Gastroesophageal sphincter (tissue), 4 donors: ENCODE data around the gene REPIN1. TPM values are rescaled to one million over a fixed set of nuclear protein-coding genes. Genes with fewer than 3 reads are reported as not detected.

Experiments
- ATAC-seq: fragments of 150-250 bp; one replicate; pipeline ENCODE4 v1.9.1; 2016; ENCODE audit warnings: mild to moderate bottlenecking, moderate library complexity
- H3K27ac ChIP-seq, 4 donors: fragments of 200-600 bp; sonication (generic) in 3 of 4; 1 replicate in 3 of 4; 2 replicates in 1 of 4; pipeline ENCODE4 v1.5.1; 2016 to 2019
- H3K27me3 ChIP-seq: fragments of 200-600 bp; sonication (generic); one replicate; pipeline ENCODE4 v1.5.1; 2019
- H3K36me3 ChIP-seq, 2 donors: fragments of 200-600 bp; sonication (generic); one replicate each; pipeline ENCODE4 v1.5.1; 2019; ENCODE audit warnings: control low read depth in 1 of 2
- H3K4me1 ChIP-seq, 3 donors: fragments of 200-600 bp; sonication (generic); 1 replicate in 2 of 3; 2 replicates in 1 of 3; pipeline ENCODE4 v1.5.1; 2016 to 2019; ENCODE audit warnings: control low read depth in 2 of 3
- H3K4me3 ChIP-seq, 2 donors: fragments of 200-600 bp; sonication (generic); one replicate each; pipeline ENCODE4 v1.5.1; 2019; ENCODE audit warnings: mild to moderate bottlenecking in 1 of 2, moderate library complexity in 1 of 2
- H3K9me3 ChIP-seq, 3 donors: fragments of 200-600 bp; sonication (generic); one replicate each; pipeline ENCODE4 v1.5.1; 2017 to 2019; ENCODE audit warnings: control low read depth in 2 of 3
- EP300 ChIP-seq: sonication (generic); formaldehyde crosslinking; IDR thresholded peaks from one replicate; pipeline ENCODE4 v1.6.1; 2017; ENCODE audit warnings: antibody characterized with exemption, mild to moderate bottlenecking
- POLR2A ChIP-seq, 2 donors: fragments of 450-650 bp; IDR thresholded peaks; one replicate each; pipeline ENCODE4 v1.6.1; 2017; ENCODE audit warnings: antibody characterized with exemption in 2 of 2, mild to moderate bottlenecking in 2 of 2, moderate library complexity in 1 of 2
- POLR2AphosphoS5 ChIP-seq: sonication (generic); formaldehyde crosslinking; IDR thresholded peaks from one replicate; pipeline ENCODE4 v1.6.1; 2017; ENCODE audit warnings: antibody characterized with exemption
- WGBS, 2 donors: methylation state at CpG; one replicate each; pipeline ENCODE4 v1.1.5; 2018; ENCODE audit warnings: low coverage in 1 of 2; 5-methylcytosine and 5-hydroxymethylcytosine counted together
- total RNA-seq, 4 donors: library from RNA; depleted of rRNA; stranded (reverse); fragments of >200 nt; gene quantifications; one replicate each; pipeline ENCODE4 v1.1.0, GENCODE V29; 2016
- TF ChIP-seq, protein P1 (sequence below), 4 experiments: fragments of 200-600 bp in 2 of 4; fragments of 450-650 bp in 2 of 4; sonication (generic) in 1 of 4; IDR thresholded peaks; one replicate each; pipeline ENCODE4 v1.5.1; 2017 to 2019; ENCODE audit warnings: antibody characterized with exemption in 4 of 4, mild to moderate bottlenecking in 2 of 4, moderate library complexity in 2 of 4

REPIN1 gene
- total RNA-seq, 4 donors from 2014 or later: 72.7 to 132 (median 102) TPM

DNA sequence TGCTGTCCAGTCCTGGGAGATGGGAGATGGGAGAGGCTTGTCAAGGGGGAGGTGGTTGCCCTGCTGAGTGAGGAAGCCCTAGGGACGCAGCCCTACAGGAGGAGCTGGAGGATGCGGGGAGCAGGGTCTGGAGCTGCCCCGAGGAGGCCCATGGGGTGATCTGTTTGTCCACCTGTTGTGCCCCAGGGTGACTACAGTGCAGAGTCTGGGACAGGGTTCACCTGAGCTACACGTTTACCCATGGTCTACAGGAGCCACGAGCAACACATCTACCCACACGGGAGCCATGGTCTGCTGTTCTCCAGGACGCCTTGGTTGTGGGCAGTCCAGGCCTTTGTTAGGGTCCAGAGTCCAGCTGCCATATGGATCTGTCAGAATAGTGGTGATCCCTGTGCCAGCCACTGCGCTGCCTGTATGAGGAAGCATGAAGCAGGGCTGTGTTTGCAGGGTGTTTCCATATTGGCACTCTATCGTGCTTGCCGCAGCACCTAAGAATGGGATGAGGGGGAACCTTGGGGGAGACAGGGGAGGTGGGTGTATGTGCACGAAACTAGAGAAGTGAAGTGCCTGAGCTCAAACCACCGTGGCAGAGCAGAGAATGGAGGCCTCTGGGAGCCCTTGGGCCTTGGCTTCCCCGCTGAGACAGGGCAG is 34.2 kb downstream of the REPIN1 start:
- ATAC-seq: no peak
- Histone ChIP-seq H3K4me1 (peaks cover 0 to 41% (median 17%) of the 10 kb centered on the region in 3 donors), H3K27ac (no peak overlapping the region), H3K4me3 (no peak overlapping the region), H3K36me3 (peaks cover 0 to 19% of the 10 kb centered on the region in 2 donors), H3K9me3 (no peaks in the 10 kb centered on the region), H3K27me3 (no peaks in the 10 kb centered on the region)
- no peak for TF ChIP-seq POLR2A (IDR thresholded peaks at IDR 0.05)
- TF ChIP-seq, protein P1, sequence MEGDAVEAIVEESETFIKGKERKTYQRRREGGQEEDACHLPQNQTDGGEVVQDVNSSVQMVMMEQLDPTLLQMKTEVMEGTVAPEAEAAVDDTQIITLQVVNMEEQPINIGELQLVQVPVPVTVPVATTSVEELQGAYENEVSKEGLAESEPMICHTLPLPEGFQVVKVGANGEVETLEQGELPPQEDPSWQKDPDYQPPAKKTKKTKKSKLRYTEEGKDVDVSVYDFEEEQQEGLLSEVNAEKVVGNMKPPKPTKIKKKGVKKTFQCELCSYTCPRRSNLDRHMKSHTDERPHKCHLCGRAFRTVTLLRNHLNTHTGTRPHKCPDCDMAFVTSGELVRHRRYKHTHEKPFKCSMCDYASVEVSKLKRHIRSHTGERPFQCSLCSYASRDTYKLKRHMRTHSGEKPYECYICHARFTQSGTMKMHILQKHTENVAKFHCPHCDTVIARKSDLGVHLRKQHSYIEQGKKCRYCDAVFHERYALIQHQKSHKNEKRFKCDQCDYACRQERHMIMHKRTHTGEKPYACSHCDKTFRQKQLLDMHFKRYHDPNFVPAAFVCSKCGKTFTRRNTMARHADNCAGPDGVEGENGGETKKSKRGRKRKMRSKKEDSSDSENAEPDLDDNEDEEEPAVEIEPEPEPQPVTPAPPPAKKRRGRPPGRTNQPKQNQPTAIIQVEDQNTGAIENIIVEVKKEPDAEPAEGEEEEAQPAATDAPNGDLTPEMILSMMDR (IDR thresholded peaks at IDR 0.05): no peak
- no peak for TF ChIP-seq POLR2AphosphoS5
- WGBS, 2 donors: 71 to 85% methylated on average over 7 to 8 of the region's 13 CpGs

DNA sequence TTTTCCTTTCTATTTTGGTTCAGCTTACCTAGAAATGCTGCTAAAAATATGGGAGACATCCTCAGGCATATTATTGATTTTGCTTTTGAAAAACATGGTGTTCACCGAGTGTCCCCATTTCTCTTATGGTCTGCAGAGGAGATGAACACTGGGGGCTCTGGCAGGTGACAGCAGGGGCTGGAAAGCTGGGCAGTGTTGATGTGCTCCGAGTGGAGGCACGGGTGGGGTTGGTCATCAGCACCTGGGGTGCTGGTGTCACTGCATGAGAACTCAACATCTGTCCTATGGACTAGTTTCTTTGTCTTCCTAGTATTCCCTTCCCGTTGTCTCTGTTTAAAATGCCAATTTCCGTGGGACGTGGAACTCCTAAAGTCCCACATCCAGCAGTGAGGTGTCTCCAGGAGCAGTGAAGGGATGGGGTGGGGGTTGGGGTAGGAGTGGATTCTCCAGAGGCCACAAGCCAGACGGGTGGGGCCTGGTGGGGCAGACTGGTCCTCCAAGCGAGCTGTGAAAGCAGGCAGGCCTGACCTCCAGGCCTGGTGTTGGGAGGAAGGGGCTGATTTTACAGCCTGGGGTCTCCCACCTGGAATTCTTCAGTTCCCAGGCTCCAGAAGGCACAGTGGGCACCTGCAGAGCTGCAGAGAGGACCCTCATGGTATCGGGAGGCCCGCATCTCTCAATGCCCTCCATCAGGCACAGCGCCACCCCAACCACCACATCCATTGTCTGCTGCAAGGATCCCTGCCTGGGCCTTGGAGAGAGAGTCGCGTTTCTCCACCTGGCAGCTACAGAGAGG is 35.0 kb downstream of the REPIN1 start:
- Histone ChIP-seq H3K36me3 (peaks cover 0 to 19% of the 10 kb centered on the region in 2 donors), H3K27ac (peak overlapping the region; percentile 91 to 95 (median 93)), H3K4me3 (no peak overlapping the region), H3K27me3 (no peaks in the 10 kb centered on the region), H3K4me1 (peaks cover 0 to 42% (median 17%) of the 10 kb centered on the region in 3 donors), H3K9me3 (no peaks in the 10 kb centered on the region)
- TF ChIP-seq, protein P1 (IDR thresholded peaks at IDR 0.05): no peak
- TF ChIP-seq EP300 (no peak), POLR2A (IDR thresholded peaks at IDR 0.05) (no peak), POLR2AphosphoS5 (no peak)
- 68 to 84% methylated on average over 5 to 6 of the region's 13 CpGs for WGBS, 2 donors
- no peak for ATAC-seq

DNA sequence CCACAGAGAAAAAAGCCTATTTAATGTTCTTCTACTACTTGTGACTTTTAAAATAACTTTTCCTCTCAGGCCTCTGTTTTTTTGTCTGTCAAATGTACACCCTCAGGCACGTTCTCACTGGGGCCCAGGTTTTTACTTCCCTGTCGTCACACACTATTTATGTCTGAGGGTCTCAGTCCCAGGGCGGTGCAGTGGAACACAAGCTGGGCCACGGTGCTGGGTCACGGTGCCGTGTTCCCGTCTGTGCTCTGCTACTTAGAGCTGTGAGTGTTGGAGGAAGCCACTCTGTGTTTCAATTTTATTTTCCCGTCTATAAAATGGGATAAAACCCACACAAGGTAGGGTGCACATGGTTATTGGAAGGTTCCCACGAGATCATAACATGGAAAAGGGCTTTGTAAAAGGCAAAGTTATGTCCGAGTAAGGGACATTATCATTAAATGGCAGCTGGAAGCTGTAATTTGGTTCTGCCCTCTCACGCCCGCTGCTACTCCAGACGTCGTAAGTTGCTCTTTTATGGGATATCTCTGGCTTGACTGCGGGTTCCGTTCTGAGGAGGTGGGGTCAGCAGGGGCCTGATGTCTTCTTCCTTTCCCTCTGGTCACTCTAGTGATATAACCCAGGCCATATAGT is 35.7 kb downstream of the REPIN1 start:
- Histone ChIP-seq H3K4me3 (peak overlapping the region; percentile 78 to 79), H3K27me3 (no peaks in the 10 kb centered on the region), H3K27ac (peak overlapping the region; percentile 91 to 95 (median 93)), H3K36me3 (peaks cover 0 to 17% of the 10 kb centered on the region in 2 donors), H3K9me3 (no peaks in the 10 kb centered on the region), H3K4me1 (peaks cover 0 to 42% (median 17%) of the 10 kb centered on the region in 3 donors)
- WGBS, 2 donors: 12 to 21% methylated on average over 3 to 16 of the region's 16 CpGs
- TF ChIP-seq, protein P1 (IDR thresholded peaks at IDR 0.05): no peak
- no peak for TF ChIP-seq POLR2AphosphoS5
- no peak for TF ChIP-seq POLR2A (IDR thresholded peaks at IDR 0.05)
- TF ChIP-seq EP300: no peak
- ATAC-seq: no peak

DNA sequence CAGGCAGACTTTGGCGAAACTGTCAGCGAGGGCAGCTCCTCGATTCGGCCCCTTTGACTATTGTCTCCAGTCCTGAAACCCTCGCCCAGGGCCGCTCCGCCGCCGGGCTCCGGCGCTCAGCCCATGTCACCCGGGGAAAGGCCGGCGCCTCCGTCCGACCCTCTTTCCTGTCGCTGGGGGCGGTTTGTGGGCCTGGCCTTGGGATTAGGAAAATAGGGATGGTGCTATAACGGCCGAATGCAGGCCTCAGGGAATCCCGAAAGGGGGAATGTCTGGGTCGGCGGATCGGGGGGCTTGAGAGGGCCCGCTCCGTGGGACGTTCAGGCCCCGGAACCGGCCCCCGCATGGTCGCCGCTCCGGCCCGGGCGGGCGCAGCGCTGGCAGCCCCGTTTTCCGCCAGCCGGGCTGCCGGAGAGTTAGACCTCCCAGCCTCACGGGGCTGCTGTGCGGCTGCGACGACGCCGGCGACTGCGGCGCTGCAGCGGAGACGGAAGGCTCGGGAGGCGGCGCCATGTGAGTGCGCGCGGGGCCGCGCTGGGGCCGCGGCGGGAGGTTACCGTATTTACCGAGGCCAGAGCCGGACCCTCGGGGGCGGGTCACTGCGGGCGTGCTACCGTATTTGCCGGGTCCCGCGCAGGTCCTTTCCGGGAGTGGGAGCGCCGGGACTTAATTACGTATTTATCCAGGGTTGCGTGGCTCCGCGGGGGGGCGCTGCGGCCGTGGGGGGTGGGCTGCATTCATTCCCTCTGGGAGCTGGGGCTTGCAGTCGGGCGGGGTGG is 36.4 kb downstream of the REPIN1 start:
- peak overlapping the region; percentile 91 to 95 (median 93) for H3K27ac ChIP-seq
- no peaks in the 10 kb centered on the region for H3K9me3 ChIP-seq
- H3K4me3 ChIP-seq: peak overlapping the region; percentile 78 to 79
- WGBS, 2 donors: 0% methylated on average over 3 of the region's 86 CpGs; no CpG with 5 or more reads in 1 of the 2 donors
- peaks cover 0 to 42% (median 17%) of the 10 kb centered on the region in 3 donors for H3K4me1 ChIP-seq
- peak; percentile 95 for ATAC-seq
- peaks cover 0 to 24% of the 10 kb centered on the region in 2 donors for H3K36me3 ChIP-seq
- TF ChIP-seq, protein P1 (IDR thresholded peaks at IDR 0.05): peak in 3 of 4 experiments; percentile 6 to 51 (median 7)
- peak; percentile 87 to 90 for TF ChIP-seq POLR2A (IDR thresholded peaks at IDR 0.05)
- TF ChIP-seq EP300: no peak
- peak; percentile 69 for TF ChIP-seq POLR2AphosphoS5
- no peaks in the 10 kb centered on the region for H3K27me3 ChIP-seq
